Measurements from ENCODE around the gene FHIT. TPM values are rescaled to one million over a fixed set of nuclear protein-coding genes. Genes with fewer than 3 reads are reported as not detected.

Gene FHIT
- total and polyA plus RNA-seq, 2 of the 4 experiments (the other 2 are of a cell fraction) = 0.07 TPM; not detected in 1

DNA sequence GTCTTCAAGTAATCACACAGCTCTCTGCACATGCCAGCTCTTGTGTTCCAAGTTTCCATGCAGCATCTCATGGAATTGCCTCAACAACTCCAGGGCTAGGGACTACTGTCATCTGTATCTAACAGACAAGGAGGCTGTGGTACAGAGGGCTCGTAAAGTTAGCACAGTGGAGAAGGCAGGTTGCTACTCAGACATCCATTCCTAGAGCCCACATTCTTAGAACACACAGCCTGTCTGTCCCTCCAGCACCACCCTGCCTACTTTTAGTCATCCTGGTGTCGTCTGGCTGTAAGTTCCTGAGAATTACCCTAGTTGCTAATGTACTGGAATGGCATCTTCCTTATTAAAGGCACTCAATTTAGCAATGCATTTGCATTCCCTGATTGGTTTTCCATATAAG, 862.5 kb downstream of the FHIT start:
- Histone ChIP-seq H3K36me3 (ENCODE audit: control insufficient read depth, insufficient read depth, low read length) (no peaks in the 10 kb centered on the region), H3K9me3 (ENCODE audit: control insufficient read depth, insufficient read depth, low read length) (no peaks in the 10 kb centered on the region), H2BK120ac (ENCODE audit: low read depth, low read length) (no peak overlapping the region), H2BK20ac (ENCODE audit: low read depth, low read length) (no peak overlapping the region), H3K4me2 (ENCODE audit: low read depth, low read length) (no peak overlapping the region), H2BK15ac (ENCODE audit: low read depth, low read length) (no peak overlapping the region), H2AK9ac (replicated peaks; ENCODE audit: low read depth, low read length, poor library complexity) (no peak overlapping the region), H4K8ac (ENCODE audit: low read depth in 2 of 2, low read length in 2 of 2) (no peak overlapping the region), H3K23ac (ENCODE audit: low read depth, low read length) (no peak overlapping the region), H3K56ac (ENCODE audit: extremely low read depth, insufficient read depth, low read length) (no peak overlapping the region), H3K79me1 (ENCODE audit: low read depth in 1 of 2, low read length in 2 of 2) (no peaks in the 10 kb centered on the region), H4K20me1 (ENCODE audit: insufficient read depth, low read length) (no peaks in the 10 kb centered on the region), H3K9me1 (ENCODE audit: insufficient read depth, low read length) (no peaks in the 10 kb centered on the region), H2AFZ (replicated peaks; ENCODE audit: low read length, poor library complexity) (no peak overlapping the region), H4K5ac (ENCODE audit: low read depth, low read length) (no peak overlapping the region), H3K4me1 (ENCODE audit: control insufficient read depth, insufficient read depth, low read length) (no peaks in the 10 kb centered on the region), H3K14ac (replicated peaks; ENCODE audit: low read depth, low read length) (no peak overlapping the region), H2BK5ac (ENCODE audit: low read depth, low read length, poor library complexity, severe bottlenecking) (no peak overlapping the region), H3K4ac (ENCODE audit: low read depth, low read length) (no peak overlapping the region), H4K91ac (ENCODE audit: insufficient read depth, low read depth, low read length) (no peak overlapping the region), H3K4me3 (ENCODE audit: insufficient read depth, low read depth, low read length) (no peak overlapping the region), H3K18ac (ENCODE audit: low read depth, low read length) (no peak overlapping the region), H3K27ac (ENCODE audit: insufficient read depth, low read length) (no peak overlapping the region), H2AK5ac (ENCODE audit: low read depth, low read length) (no peak overlapping the region), H3K9ac (ENCODE audit: low read depth, low read length) (no peak overlapping the region), H3K27me3 (ENCODE audit: control insufficient read depth, insufficient read depth, low read length) (peaks cover 1% of the 10 kb centered on the region; the same call in 1 of the 2 replicates)
- no peak for TF ChIP-seq RAD21 (IDR thresholded peaks at IDR 0.05; ENCODE audit: low read length)
- TF ChIP-seq RCOR1 (IDR thresholded peaks at IDR 0.05; ENCODE audit: insufficient replicate concordance, low read length) = no peak
- no peak for TF ChIP-seq POLR2A (IDR thresholded peaks at IDR 0.05; ENCODE audit: low read depth, low read length)
- TF ChIP-seq MXI1 (IDR thresholded peaks at IDR 0.05; ENCODE audit: borderline replicate concordance, low read depth, low read length) = no peak
- no peak for TF ChIP-seq NFE2L2 (IDR thresholded peaks at IDR 0.05; ENCODE audit: low read depth, low read length)
- TF ChIP-seq, protein P1, sequence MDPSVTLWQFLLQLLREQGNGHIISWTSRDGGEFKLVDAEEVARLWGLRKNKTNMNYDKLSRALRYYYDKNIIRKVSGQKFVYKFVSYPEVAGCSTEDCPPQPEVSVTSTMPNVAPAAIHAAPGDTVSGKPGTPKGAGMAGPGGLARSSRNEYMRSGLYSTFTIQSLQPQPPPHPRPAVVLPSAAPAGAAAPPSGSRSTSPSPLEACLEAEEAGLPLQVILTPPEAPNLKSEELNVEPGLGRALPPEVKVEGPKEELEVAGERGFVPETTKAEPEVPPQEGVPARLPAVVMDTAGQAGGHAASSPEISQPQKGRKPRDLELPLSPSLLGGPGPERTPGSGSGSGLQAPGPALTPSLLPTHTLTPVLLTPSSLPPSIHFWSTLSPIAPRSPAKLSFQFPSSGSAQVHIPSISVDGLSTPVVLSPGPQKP (IDR thresholded peaks at IDR 0.05; ENCODE audit: borderline replicate concordance, low read depth, low read length) = no peak
- no peak for TF ChIP-seq SMC3 (IDR thresholded peaks at IDR 0.05; ENCODE audit: low read depth, low read length)
- no peak for TF ChIP-seq CEBPB (IDR thresholded peaks at IDR 0.05; ENCODE audit: low read depth, low read length)
- TF ChIP-seq, protein P2, sequence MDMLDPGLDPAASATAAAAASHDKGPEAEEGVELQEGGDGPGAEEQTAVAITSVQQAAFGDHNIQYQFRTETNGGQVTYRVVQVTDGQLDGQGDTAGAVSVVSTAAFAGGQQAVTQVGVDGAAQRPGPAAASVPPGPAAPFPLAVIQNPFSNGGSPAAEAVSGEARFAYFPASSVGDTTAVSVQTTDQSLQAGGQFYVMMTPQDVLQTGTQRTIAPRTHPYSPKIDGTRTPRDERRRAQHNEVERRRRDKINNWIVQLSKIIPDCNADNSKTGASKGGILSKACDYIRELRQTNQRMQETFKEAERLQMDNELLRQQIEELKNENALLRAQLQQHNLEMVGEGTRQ (IDR thresholded peaks at IDR 0.05; ENCODE audit: low read depth, low read length) = no peak
- no peak for TF ChIP-seq MAZ (IDR thresholded peaks at IDR 0.05; ENCODE audit: borderline replicate concordance, low read depth, low read length)
- TF ChIP-seq RFX5 (IDR thresholded peaks at IDR 0.05; ENCODE audit: low read depth, low read length) = no peak
- no peak for TF ChIP-seq BHLHE40 (IDR thresholded peaks at IDR 0.05; ENCODE audit: low read depth, low read length)
- TF ChIP-seq, protein P3, sequence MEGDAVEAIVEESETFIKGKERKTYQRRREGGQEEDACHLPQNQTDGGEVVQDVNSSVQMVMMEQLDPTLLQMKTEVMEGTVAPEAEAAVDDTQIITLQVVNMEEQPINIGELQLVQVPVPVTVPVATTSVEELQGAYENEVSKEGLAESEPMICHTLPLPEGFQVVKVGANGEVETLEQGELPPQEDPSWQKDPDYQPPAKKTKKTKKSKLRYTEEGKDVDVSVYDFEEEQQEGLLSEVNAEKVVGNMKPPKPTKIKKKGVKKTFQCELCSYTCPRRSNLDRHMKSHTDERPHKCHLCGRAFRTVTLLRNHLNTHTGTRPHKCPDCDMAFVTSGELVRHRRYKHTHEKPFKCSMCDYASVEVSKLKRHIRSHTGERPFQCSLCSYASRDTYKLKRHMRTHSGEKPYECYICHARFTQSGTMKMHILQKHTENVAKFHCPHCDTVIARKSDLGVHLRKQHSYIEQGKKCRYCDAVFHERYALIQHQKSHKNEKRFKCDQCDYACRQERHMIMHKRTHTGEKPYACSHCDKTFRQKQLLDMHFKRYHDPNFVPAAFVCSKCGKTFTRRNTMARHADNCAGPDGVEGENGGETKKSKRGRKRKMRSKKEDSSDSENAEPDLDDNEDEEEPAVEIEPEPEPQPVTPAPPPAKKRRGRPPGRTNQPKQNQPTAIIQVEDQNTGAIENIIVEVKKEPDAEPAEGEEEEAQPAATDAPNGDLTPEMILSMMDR (conservative IDR thresholded peaks at IDR 0.05; ENCODE audit: low read depth, low read length) = no peak
- no peak for TF ChIP-seq MAFK (IDR thresholded peaks at IDR 0.05; ENCODE audit: low read depth, low read length)
- no peak for TF ChIP-seq FOS (IDR thresholded peaks at IDR 0.05; ENCODE audit: low read depth, low read length)
- no peak for TF ChIP-seq CHD1 (IDR thresholded peaks at IDR 0.05; ENCODE audit: low read depth, low read length)
- no TSS peak for BruUV-seq (replicated peaks)
- ChIA-PET POLR2A (ENCODE audit: unreplicated experiment) (no interaction called here), CTCF (no interaction called here)
- DNase-seq (no peak), ATAC-seq (ENCODE audit: low read depth) (no peak)
- WGBS, 2 experiments (ENCODE audit: extremely low coverage in 2 of 2, insufficient read length in 1 of 2) = no CpG with 5 or more reads among the region's 2 CpGs
- intact Hi-C loops (cut with micrococcal nuclease) = no loop called here
- in situ Hi-C loops (cut with MboI; ENCODE audit: low sequenced_read_pairs) = no loop called here
- dilution Hi-C loops (cut with HindIII; ENCODE audit: low sequenced_read_pairs, unreplicated experiment) = no loop called here
